GM18868 (cell line): ENCODE data around the gene DAB1.

Source experiments
- ATAC-seq: cut with Tn5 transposase; IDR thresholded peaks from one replicate; pipeline ENCODE4 v1.9.1; 2021; ENCODE audit warnings: mild to moderate bottlenecking, moderate library complexity; ENCODE audit not compliant: unreplicated experiment

The DAB1 gene

GRCh38 chr1:56995414-56996100 lies 428.3 kb downstream of the DAB1 start:
- no peak for ATAC-seq

DNA sequence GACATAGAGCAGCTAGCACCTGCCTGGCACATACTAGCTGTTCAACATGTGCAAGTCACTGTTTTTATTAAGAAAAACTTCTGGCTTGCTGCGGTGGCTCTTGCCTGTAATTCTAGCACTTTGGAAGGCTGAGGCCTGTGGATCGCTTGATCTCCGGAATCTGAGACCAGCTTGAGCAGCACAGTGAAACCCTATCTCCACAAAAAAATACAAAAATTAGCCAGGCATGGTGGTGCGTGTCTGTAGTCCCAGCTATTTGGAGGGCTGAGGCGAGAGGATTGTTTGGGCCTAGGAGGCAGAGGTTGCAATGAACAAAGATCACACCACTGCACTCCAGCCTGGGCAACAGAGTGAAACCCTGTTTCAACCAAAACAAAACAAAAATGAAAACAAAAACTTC lies 430.4 kb downstream of the DAB1 start:
- no peak for ATAC-seq

GRCh38 chr1:56992318-56993125 lies 431.3 kb downstream of the DAB1 start:
- no peak for ATAC-seq

- ATAC-seq = no peak
Observed at GRCh38 chr1:56991576-56991975, 432.3 kb downstream of the DAB1 start.

GRCh38 chr1:56986397-56986796 lies 437.5 kb downstream of the DAB1 start:
- no peak for ATAC-seq

DNA sequence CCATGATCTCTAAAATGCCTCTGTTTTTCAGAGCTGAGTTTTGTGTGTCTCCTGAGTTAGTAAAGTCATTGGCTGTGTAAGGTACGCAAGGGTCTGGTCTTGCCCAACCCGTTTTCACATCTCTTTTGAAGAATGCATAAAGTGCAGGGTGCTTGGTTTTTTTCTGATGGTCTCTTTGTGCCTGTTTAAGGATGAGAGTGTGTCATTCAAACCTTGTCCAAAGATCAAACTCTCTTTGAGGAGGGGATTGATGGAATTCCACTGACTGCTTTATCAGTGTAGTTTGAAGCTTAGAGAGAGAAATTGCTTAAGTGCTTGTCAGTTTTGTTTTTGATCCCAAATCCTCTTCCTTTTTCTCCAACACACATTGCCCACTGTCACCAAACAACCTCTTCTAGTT lies 438.0 kb downstream of the DAB1 start:
- no peak for ATAC-seq

DNA sequence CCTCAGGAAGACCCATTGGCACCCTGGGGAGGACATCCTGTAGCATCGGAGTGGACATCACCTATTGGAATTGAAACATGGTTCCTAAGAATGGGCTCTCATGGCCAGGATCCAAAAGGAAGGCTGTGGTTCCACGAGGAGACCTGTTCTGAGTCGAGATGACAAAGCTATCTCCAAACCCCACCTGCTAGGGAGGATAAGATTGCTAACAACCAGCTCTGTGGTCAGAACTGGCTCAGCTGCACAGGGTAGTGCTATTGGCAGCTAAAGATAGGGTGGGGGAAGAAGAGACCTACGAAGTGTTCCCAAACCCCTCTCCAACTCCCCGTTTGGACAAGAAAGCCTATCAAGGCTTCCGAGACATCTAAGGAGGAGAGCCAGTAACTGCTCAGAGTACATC lies 440.4 kb downstream of the DAB1 start:
- no peak for ATAC-seq

GRCh38 chr1:56979986-56980755 lies 443.7 kb downstream of the DAB1 start:
- ATAC-seq = no peak

DNA sequence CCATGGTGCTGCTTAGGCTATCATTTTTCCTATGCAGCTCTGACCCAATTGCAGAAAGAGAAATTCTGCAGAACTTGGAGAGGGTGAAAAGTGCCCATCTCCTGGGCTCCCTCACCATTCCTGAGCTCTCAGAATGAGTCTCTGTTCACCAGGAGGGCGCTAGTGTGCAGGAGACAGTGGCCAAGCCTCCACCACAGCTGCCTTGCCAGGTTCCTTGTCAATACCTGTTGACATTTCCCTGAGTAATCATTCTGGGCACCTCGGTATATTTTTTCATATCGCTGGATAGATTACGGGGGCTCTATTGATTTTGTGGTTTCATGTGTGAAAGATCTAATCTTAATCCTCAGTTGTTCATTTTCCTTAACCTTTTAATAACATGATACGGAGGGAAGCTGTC lies 445.0 kb downstream of the DAB1 start:
- ATAC-seq = no peak

GRCh38 chr1:56977910-56978309 lies 445.9 kb downstream of the DAB1 start:
- no peak for ATAC-seq

DNA sequence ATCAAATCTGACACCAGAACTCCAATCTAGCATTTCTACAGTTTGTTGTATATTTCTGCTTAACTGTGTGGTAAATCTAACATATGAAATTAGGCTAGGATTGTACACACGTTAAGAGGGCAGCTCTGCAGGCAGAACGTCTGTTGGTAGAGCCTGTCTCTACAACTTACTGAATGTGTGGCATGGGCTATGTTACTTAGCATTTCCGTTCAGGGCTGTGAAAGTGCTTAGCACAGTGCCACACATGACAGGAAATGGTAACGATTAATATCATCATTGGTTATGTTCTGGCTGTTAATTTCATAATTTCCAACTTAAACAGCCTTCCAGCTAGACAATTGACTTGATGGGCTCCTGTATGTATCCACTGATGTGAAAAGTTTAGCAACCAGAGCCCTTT lies 448.4 kb downstream of the DAB1 start:
- no peak for ATAC-seq

- no peak for ATAC-seq
Observed at GRCh38 chr1:56973923-56974742, 449.7 kb downstream of the DAB1 start.

DNA sequence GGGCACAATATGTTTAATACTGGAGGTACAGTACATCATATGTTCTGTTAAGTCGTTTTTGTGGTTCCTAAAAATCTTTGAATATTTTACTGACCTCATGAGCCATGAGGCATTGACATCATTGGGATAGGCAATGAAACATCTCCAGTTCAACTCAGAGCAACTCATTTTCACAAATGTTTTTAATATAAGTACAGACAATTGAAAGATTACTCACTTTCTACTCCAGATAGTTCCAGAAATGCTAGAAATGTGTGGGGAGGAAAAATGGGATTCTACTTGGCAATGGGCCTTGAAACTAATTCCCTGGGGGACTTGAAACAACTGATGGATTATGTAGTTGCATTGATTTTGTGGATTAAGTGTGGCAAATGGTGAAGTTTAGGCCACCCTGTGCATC lies 450.9 kb downstream of the DAB1 start:
- no peak for ATAC-seq

- no peak for ATAC-seq
Observed at GRCh38 chr1:56970280-56970679, 453.6 kb downstream of the DAB1 start.

GRCh38 chr1:56968878-56969495 lies 454.9 kb downstream of the DAB1 start:
- no peak for ATAC-seq

DNA sequence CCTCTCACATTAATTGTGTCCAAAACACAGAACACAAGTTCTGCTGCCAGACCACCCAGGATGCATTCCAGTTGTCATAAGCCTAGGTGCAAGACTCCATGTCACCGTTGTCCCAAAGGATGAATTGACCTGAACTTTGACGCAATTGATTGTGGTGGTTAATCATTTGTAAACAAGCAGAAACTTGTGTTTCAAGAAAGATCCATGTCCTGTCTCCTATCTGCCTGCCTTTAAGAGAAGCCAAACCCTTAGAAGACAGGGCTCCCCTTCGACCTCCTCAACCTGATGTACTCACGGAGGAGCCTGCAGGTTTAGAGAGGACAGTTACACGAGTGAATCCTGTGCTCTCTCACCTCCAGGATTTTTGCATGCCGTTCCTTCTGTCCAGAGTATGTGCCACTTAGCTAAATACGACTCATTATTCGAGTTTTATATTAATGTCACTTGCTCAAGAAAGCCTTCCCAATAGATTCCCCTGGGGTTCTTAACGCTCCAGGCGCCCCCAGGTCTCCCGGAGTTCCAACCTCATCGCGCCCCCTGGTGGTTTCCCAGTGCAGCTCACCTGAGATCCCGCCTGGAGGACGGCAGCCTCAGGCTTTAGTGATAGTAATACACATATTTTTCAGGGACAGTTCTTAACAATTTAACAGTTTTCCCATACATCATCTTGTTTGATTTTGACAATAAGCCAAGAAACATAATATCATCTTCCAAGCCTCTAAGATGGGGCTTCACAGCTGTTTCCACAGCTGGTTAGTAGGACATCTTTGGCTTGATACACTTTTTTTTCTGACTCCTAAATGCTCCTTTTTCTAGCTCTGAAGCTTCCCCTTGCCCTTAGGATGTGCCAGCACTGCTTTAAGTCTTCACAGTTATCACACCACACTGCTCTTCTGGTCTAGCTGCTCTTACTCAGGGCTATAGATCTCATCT lies 455.7 kb downstream of the DAB1 start:
- ATAC-seq = no peak

- ATAC-seq = no peak
Observed at GRCh38 chr1:56967355-56967754, 456.5 kb downstream of the DAB1 start.

DNA sequence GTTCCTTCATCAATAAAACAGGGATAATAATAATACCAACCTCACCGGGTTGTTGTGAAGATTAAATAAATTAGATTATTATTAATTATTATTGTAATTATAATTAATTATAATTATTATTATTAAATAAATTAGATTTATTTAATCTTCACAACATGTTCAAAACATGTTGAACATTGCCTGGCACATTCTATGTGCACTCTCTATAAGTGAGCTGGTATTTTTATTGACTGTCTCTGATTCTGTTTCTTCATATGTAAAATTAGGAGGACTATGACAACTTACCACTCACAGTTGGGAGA lies 457.2 kb downstream of the DAB1 start:
- ATAC-seq = no peak

- ATAC-seq = no peak
Observed at GRCh38 chr1:56965916-56966697, 457.8 kb downstream of the DAB1 start, which contains the start of gene C8B. C8B (minus strand) TSS chr1:56966015; CDS start chr1:56965948, 67 bp downstream.
